ENCODE measurements around the gene GPRC5C.

GRCh38 chr17:74430385-74430705 is 1.5 kb upstream of the GPRC5C start:
- no peak for TF ChIP-seq CTCF (IDR thresholded peaks at IDR 0.05; ENCODE audit: extremely low read depth in 1 of 2, insufficient read depth in 1 of 2, low read depth in 1 of 2, low read length in 2 of 2)
- no peak for TF ChIP-seq EZH2 (IDR thresholded peaks at IDR 0.05; ENCODE audit: borderline replicate concordance, low read depth, low read length, severe bottlenecking)
- TF ChIP-seq, protein P1, sequence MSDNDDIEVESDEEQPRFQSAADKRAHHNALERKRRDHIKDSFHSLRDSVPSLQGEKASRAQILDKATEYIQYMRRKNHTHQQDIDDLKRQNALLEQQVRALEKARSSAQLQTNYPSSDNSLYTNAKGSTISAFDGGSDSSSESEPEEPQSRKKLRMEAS (IDR thresholded peaks at IDR 0.05; ENCODE audit: insufficient read depth, insufficient read length), result no peak
- no peak for TF ChIP-seq MYC (IDR thresholded peaks at IDR 0.05; ENCODE audit: low read depth, low read length)
- TF ChIP-seq POLR2A (IDR thresholded peaks at IDR 0.05; ENCODE audit: low read depth, low read length), result no peak
